ENCODE measurements around the gene DNAJC30.

The DNAJC30 gene

DNA sequence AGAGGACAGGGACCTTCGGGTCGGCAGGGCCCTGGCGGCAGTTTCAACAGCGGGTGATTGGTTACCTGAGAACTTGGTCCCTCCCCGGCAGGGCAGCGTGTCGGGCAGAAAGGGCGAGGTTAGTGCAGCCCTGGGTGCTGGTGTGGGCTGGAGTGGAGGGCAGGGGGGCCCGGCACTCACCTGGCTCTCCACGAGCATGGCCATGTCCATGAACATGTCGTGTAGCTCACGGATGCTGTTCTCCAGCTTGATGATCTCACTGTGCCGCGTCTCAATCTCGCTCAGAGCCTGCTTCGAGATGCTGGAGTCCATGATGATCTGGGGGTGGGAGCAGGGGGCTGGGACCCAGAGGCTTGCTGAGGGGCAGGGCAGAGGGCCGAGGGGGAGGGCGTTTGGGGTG lies 19.4 kb upstream of the DNAJC30 start:
- Histone ChIP-seq H3K9me2 (replicated peaks; ENCODE audit: control insufficient read depth, low read length) (no peaks in the 10 kb centered on the region), H4K20me1 (ENCODE audit: control insufficient read depth, insufficient read depth, low read depth, low read length) (no peaks in the 10 kb centered on the region), H3F3A (ENCODE audit: control insufficient read depth, insufficient read depth) (no peaks in the 10 kb centered on the region), H3K36me3 (ENCODE audit: control insufficient read depth, low read length) (peaks cover 21% of the 10 kb centered on the region), H3K9me3 (ENCODE audit: control insufficient read depth, insufficient read depth, low read length) (no peaks in the 10 kb centered on the region), H3K4me1 (ENCODE audit: control insufficient read depth, low read length) (peaks cover 13% of the 10 kb centered on the region), H3K4me3 (ENCODE audit: low read length) (no peak overlapping the region), H3K4me2 (ENCODE audit: low read length) (no peak overlapping the region), H3K27me3 (ENCODE audit: control insufficient read depth, low read length) (no peaks in the 10 kb centered on the region), H3K79me2 (ENCODE audit: control insufficient read depth, low read length) (no peaks in the 10 kb centered on the region), H3K27ac (ENCODE audit: low read depth, low read length) (no peak overlapping the region)
- TF ChIP-seq EZH2phosphoT487 (IDR thresholded peaks at IDR 0.05; ENCODE audit: borderline replicate concordance, low read length): no peak
- TF ChIP-seq, protein P1, sequence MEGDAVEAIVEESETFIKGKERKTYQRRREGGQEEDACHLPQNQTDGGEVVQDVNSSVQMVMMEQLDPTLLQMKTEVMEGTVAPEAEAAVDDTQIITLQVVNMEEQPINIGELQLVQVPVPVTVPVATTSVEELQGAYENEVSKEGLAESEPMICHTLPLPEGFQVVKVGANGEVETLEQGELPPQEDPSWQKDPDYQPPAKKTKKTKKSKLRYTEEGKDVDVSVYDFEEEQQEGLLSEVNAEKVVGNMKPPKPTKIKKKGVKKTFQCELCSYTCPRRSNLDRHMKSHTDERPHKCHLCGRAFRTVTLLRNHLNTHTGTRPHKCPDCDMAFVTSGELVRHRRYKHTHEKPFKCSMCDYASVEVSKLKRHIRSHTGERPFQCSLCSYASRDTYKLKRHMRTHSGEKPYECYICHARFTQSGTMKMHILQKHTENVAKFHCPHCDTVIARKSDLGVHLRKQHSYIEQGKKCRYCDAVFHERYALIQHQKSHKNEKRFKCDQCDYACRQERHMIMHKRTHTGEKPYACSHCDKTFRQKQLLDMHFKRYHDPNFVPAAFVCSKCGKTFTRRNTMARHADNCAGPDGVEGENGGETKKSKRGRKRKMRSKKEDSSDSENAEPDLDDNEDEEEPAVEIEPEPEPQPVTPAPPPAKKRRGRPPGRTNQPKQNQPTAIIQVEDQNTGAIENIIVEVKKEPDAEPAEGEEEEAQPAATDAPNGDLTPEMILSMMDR (IDR thresholded peaks at IDR 0.05; ENCODE audit: low read depth, low read length, poor library complexity, severe bottlenecking): no peak

DNA sequence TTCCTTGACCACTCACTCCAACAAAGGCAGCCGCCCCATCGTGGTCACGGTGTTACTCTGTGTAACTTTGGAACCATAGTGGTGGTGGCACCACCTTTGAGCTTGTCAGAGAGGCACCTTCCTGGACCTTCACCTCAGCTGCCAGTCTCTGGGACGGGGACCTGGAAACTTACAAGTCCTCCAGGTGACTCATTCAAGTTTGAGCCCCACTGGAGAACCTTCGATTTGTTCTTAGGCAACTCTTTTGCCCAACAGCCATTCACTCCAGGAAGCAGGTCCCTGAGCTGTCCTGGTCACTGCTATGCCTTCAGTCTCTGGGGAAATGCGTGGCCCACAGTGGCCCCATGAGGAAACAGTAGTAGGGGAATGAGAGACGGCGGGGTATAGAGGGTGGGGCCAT lies 19.0 kb upstream of the DNAJC30 start:
- Histone ChIP-seq H3K9me3 (ENCODE audit: control insufficient read depth, insufficient read depth, low read length) (no peaks in the 10 kb centered on the region), H3K79me2 (ENCODE audit: control insufficient read depth, low read length) (no peaks in the 10 kb centered on the region), H3K27me3 (ENCODE audit: control insufficient read depth, low read length) (no peaks in the 10 kb centered on the region), H3F3A (ENCODE audit: control insufficient read depth, insufficient read depth) (no peaks in the 10 kb centered on the region), H3K27ac (ENCODE audit: low read depth, low read length) (no peak overlapping the region), H3K9me2 (replicated peaks; ENCODE audit: control insufficient read depth, low read length) (no peaks in the 10 kb centered on the region), H3K4me1 (ENCODE audit: control insufficient read depth, low read length) (peaks cover 9% of the 10 kb centered on the region), H4K20me1 (ENCODE audit: control insufficient read depth, insufficient read depth, low read depth, low read length) (no peaks in the 10 kb centered on the region), H3K36me3 (ENCODE audit: control insufficient read depth, low read length) (peaks cover 26% of the 10 kb centered on the region), H3K4me2 (ENCODE audit: low read length) (no peak overlapping the region), H3K4me3 (ENCODE audit: low read length) (no peak overlapping the region)
- TF ChIP-seq, protein P1 (IDR thresholded peaks at IDR 0.05; ENCODE audit: low read depth, low read length, poor library complexity, severe bottlenecking): no peak
- TF ChIP-seq EZH2phosphoT487 (IDR thresholded peaks at IDR 0.05; ENCODE audit: borderline replicate concordance, low read length): no peak

DNA sequence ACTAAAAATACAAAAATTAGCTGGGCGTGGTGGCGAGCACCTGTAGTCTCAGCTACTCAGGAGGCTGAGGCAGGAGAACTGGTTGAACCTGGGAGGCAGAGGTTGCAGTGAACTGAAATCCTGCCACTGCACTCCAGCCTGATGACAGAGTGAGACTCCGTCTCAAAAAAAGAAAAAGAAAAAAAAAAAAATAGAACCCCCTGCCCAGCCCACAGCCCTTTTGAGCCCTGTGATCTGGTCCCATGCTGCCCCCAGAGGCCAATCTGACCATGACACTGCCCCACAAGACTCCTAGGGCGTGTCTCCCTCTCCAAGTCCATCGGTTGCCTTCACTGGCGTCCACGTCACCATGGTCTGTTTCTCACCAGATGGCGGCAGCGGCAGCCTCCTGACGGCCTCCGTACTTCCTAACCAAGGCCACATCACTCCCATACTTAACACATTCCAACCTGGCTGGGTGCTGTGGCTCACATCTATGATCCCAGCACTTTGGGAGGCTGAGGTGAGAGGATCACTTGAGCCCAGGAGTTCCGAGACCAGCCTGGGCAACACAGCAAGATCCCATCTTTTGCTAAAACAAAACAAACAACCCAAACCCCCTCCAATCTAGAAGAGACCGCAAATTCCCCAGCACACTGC lies 18.2 kb upstream of the DNAJC30 start:
- peaks cover 32% of the 10 kb centered on the region for H3K36me3 ChIP-seq (ENCODE audit: control insufficient read depth, low read length)
- H3F3A ChIP-seq (ENCODE audit: control insufficient read depth, insufficient read depth): no peaks in the 10 kb centered on the region
- TF ChIP-seq, protein P1 (IDR thresholded peaks at IDR 0.05; ENCODE audit: low read depth, low read length, poor library complexity, severe bottlenecking): peak; percentile 80
- no peak for TF ChIP-seq EZH2phosphoT487 (IDR thresholded peaks at IDR 0.05; ENCODE audit: borderline replicate concordance, low read length)
- no peaks in the 10 kb centered on the region for H3K9me2 ChIP-seq (replicated peaks; ENCODE audit: control insufficient read depth, low read length)
- no peak overlapping the region for H3K4me3 ChIP-seq (ENCODE audit: low read length)
- no peaks in the 10 kb centered on the region for H3K79me2 ChIP-seq (ENCODE audit: control insufficient read depth, low read length)
- no peak overlapping the region for H3K4me2 ChIP-seq (ENCODE audit: low read length)
- H3K27me3 ChIP-seq (ENCODE audit: control insufficient read depth, low read length): no peaks in the 10 kb centered on the region
- H3K4me1 ChIP-seq (ENCODE audit: control insufficient read depth, low read length): peaks cover 5% of the 10 kb centered on the region
- no peak overlapping the region for H3K27ac ChIP-seq (ENCODE audit: low read depth, low read length)
- no peaks in the 10 kb centered on the region for H3K9me3 ChIP-seq (ENCODE audit: control insufficient read depth, insufficient read depth, low read length)
- no peaks in the 10 kb centered on the region for H4K20me1 ChIP-seq (ENCODE audit: control insufficient read depth, insufficient read depth, low read depth, low read length)

Measured in DOHH2 (cell line).